Measurements from ENCODE around the gene GNG14. TPM values are rescaled to one million over a fixed set of nuclear protein-coding genes. Genes with fewer than 3 reads are reported as not detected.

The GNG14 gene
- total and polyA plus RNA-seq, 10 of the 15 experiments (the other 5 are each of a cell fraction or from before 2014, with no cell fraction given): not detected

- TF ChIP-seq CTCF (IDR thresholded peaks at IDR 0.05 in 2 of 3, conservative IDR thresholded peaks at IDR 0.05 in 1 of 3; ENCODE audit: control insufficient read depth in 2 of 3, extremely low read depth in 1 of 3, insufficient read depth in 1 of 3, low read depth in 3 of 3, low read length in 3 of 3) (peak; percentile 74 to 93 (median 89); a peak in 5 of 6 replicates), MXI1 (IDR thresholded peaks at IDR 0.05; ENCODE audit: low read depth, low read length) (peak; percentile 41; the same call in 1 of the 2 replicates), HDGF (IDR thresholded peaks at IDR 0.05) (no peak), PAX5 (IDR thresholded peaks at IDR 0.05; ENCODE audit: borderline replicate concordance, low read depth, low read length) (0 out of 2 replicates have a peak, but pooled peaks have one; percentile 55), HSF1 (IDR thresholded peaks at IDR 0.05; ENCODE audit: low read depth, low read length) (no peak), NRF1 (conservative IDR thresholded peaks at IDR 0.05; ENCODE audit: low read depth, low read length) (no peak), E4F1 (IDR thresholded peaks at IDR 0.05; ENCODE audit: borderline replicate concordance, partially characterized antibody) (no peak), ZSCAN29 (IDR thresholded peaks at IDR 0.05) (peak; percentile 72; the same call in 1 of the 2 replicates), MEF2B (IDR thresholded peaks at IDR 0.05; ENCODE audit: partially characterized antibody, poor library complexity, severe bottlenecking) (no peak), HDAC6 (IDR thresholded peaks at IDR 0.05; ENCODE audit: unreplicated experiment) (no peak), NR2C2 (IDR thresholded peaks at IDR 0.05; ENCODE audit: borderline replicate concordance, control insufficient read depth, insufficient read length, low read depth) (no peak), ZNF592 (IDR thresholded peaks at IDR 0.05) (no peak), WRNIP1 (IDR thresholded peaks at IDR 0.05; ENCODE audit: borderline replicate concordance, low read depth, low read length) (0 out of 2 replicates have a peak, but pooled peaks have one; percentile 64), FOS (IDR thresholded peaks at IDR 0.05; ENCODE audit: borderline replicate concordance, extremely low read depth, insufficient read length) (no peak), ZNF384 (IDR thresholded peaks at IDR 0.05; ENCODE audit: borderline replicate concordance, low read depth, low read length) (no peak), IKZF1 (conservative IDR thresholded peaks at IDR 0.05) (peak; percentile 68), BCL11A (IDR thresholded peaks at IDR 0.05; ENCODE audit: low read depth, low read length) (no peak), RELA (IDR thresholded peaks at IDR 0.05; ENCODE audit: borderline replicate concordance, partially characterized antibody) (no peak), SMC3 (IDR thresholded peaks at IDR 0.05; ENCODE audit: borderline replicate concordance, low read length) (peak; percentile 53)
These were observed 47.7 kb upstream of the GNG14 start (continued) for GRCh38 chr19:12639901-12640613.
